Endothelial cell of umbilical vein (primary cell): ENCODE data around the gene LCT. TPM values are rescaled to one million over a fixed set of nuclear protein-coding genes. Genes with fewer than 3 reads are reported as not detected.
A peak's percentile ranks its signal among the peaks of the same experiment; 100 is the strongest.

Experiments used
- BruUV-seq: library from RNA; stranded (reverse); fragments of 400-500 nt; replicated peaks from 2 replicates; lab custom pipeline; 2021; lab: Mats Ljungman, UMichigan
- CTCF ChIA-PET: fragments of 300-600, 350-600 bp; sonication (Branson Sonifier 250); formaldehyde crosslinking; loops from one replicate; lab custom pipeline; 2021; ENCODE audit warnings: antibody characterized with exemption, inconsistent platforms; lab: Charles Lee
- POLR2A ChIA-PET: fragments of 300-600, 350-600 bp; sonication (Branson Sonifier 250); formaldehyde crosslinking; loops from one replicate; lab custom pipeline; 2021; ENCODE audit warnings: antibody characterized with exemption, inconsistent platforms; lab: Charles Lee
- DNase-seq: peaks from one replicate; pipeline ENCODE4 v3.0.0-alpha.2; 2011; ENCODE audit warnings: low read depth, low spot score
- FAIRE-seq: peaks from 2 replicates; lab custom pipeline; 2011; peaks lifted over from hg19 to GRCh38; lab: Jason Lieb, UNC
- H2AFZ ChIP-seq: 2 replicates; pipeline ENCODE4 v1.6.0; 2012; ENCODE audit warnings: low read depth, low read length, control low read depth, inconsistent platforms
- H3K27ac ChIP-seq: 2 replicates; pipeline ENCODE4 v1.5.1; 2011; ENCODE audit warnings: low read depth, mild to moderate bottlenecking, control low read depth, low read length, moderate library complexity; ENCODE audit not compliant: insufficient read depth
- H3K27me3 ChIP-seq, 2 experiments: 2 replicates each; pipeline versions ENCODE4 v1.6.0 to v1.6.1; 2011; ENCODE audit warnings: low read length in 2 of 2, mixed read lengths in 1 of 2; ENCODE audit not compliant: control insufficient read depth in 2 of 2, insufficient read depth in 2 of 2
- H3K36me3 ChIP-seq, 2 experiments: 2 replicates in 1 of 2; 3 replicates in 1 of 2; pipeline ENCODE4 v1.5.1; 2011; ENCODE audit warnings: low read length in 2 of 2, mild to moderate bottlenecking in 1 of 2, moderate library complexity in 1 of 2; ENCODE audit not compliant: control insufficient read depth in 2 of 2, insufficient read depth in 2 of 2; ENCODE audit errors: extremely low read depth in 1 of 2
- H3K4me1 ChIP-seq: 3 replicates; pipeline ENCODE4 v1.5.1; 2011; ENCODE audit warnings: mild to moderate bottlenecking, low read length; ENCODE audit not compliant: control insufficient read depth, insufficient read depth; ENCODE audit errors: extremely low read depth
- H3K4me2 ChIP-seq: 2 replicates; pipeline ENCODE4 v1.6.1; 2011; ENCODE audit warnings: low read length, control low read depth, mixed read lengths; ENCODE audit not compliant: insufficient read depth
- H3K4me3 ChIP-seq, 3 experiments: fragments of 200-600 bp in 1 of 3; sonication (generic), shearing (Covaris generic) in 1 of 3; replicated peaks in 1 of 3; 2 replicates each; pipeline ENCODE4 v1.5.1; 2011 to 2016; ENCODE audit warnings: control low read depth in 3 of 3, low read length in 3 of 3, mild to moderate bottlenecking in 2 of 3, inconsistent platforms in 1 of 3, low read depth in 1 of 3, moderate library complexity in 1 of 3; ENCODE audit not compliant: insufficient read depth in 1 of 3
- H3K79me2 ChIP-seq: 2 replicates; pipeline ENCODE4 v1.6.0; 2012; ENCODE audit warnings: low read length, inconsistent platforms; ENCODE audit not compliant: control insufficient read depth, insufficient read depth
- H3K9ac ChIP-seq: replicated peaks from 2 replicates; pipeline ENCODE3; 2011; ENCODE audit warnings: low read length, control low read depth; ENCODE audit not compliant: insufficient read depth; ENCODE audit errors: extremely low read depth
- H3K9me1 ChIP-seq: replicated peaks from 3 replicates; pipeline ENCODE4 v1.6.0; 2011; ENCODE audit warnings: mild to moderate bottlenecking, low read length; ENCODE audit not compliant: control insufficient read depth, insufficient read depth; ENCODE audit errors: extremely low read depth
- H3K9me3 ChIP-seq: replicated peaks from 2 replicates; pipeline ENCODE4 v1.5.1; 2012; ENCODE audit warnings: low read length, inconsistent platforms; ENCODE audit not compliant: control insufficient read depth, insufficient read depth
- H4K20me1 ChIP-seq: replicated peaks from 2 replicates; pipeline ENCODE3; 2011; ENCODE audit warnings: mild to moderate bottlenecking, low read length; ENCODE audit not compliant: control insufficient read depth, insufficient read depth; ENCODE audit errors: extremely low read depth
- CTCF ChIP-seq, 2 donors: IDR thresholded peaks; 1 replicate in 1 of 2; 2 replicates in 1 of 2; pipeline ENCODE4 v1.5.1; 2011; ENCODE audit warnings: low read length in 2 of 2, mild to moderate bottlenecking in 2 of 2, moderate library complexity in 2 of 2, control low read depth in 1 of 2, inconsistent platforms in 1 of 2, low read depth in 1 of 2; ENCODE audit not compliant: insufficient read depth in 1 of 2; ENCODE audit errors: extremely low read depth in 1 of 2
- EZH2 ChIP-seq: IDR thresholded peaks from 2 replicates; pipeline ENCODE4 v1.6.1; 2012; ENCODE audit warnings: borderline replicate concordance, low read depth, mild to moderate bottlenecking, moderate library complexity, low read length, inconsistent platforms; ENCODE audit not compliant: severe bottlenecking
- FOS ChIP-seq: IDR thresholded peaks from 2 replicates; pipeline ENCODE4 v1.6.1; 2011; ENCODE audit warnings: mild to moderate bottlenecking, low read length, moderate library complexity, borderline replicate concordance; ENCODE audit not compliant: insufficient read depth
- JUN ChIP-seq: IDR thresholded peaks from 2 replicates; pipeline ENCODE4 v1.6.1; 2011; ENCODE audit warnings: borderline replicate concordance, low read depth; ENCODE audit not compliant: insufficient read length, insufficient read depth
- MAX ChIP-seq: IDR thresholded peaks from 2 replicates; pipeline ENCODE4 v1.6.1; 2011; ENCODE audit not compliant: insufficient read depth, insufficient read length
- MYC ChIP-seq: IDR thresholded peaks from one replicate; pipeline ENCODE4 v1.6.1; 2011; ENCODE audit warnings: mild to moderate bottlenecking, low read depth, low read length
- POLR2A ChIP-seq: IDR thresholded peaks from 2 replicates; pipeline ENCODE4 v1.6.1; 2012; ENCODE audit warnings: low read depth, mild to moderate bottlenecking, control low read depth, low read length
- POLR2AphosphoS5 ChIP-seq: IDR thresholded peaks from 2 replicates; pipeline ENCODE4 v1.6.1; 2012; ENCODE audit warnings: low read depth, mild to moderate bottlenecking, control low read depth, low read length, moderate library complexity; ENCODE audit not compliant: insufficient read depth
- dilution Hi-C: fragments of 300-500 bp; cut with MboI; formaldehyde crosslinking; loops from one replicate; pipeline ENCODE4 v1.15.0; 2019; ENCODE audit warnings: low sequenced_read_pairs; ENCODE audit not compliant: extremely low pct_ligation_motif_present
- intact Hi-C: fragments of 100-400 bp; cut with micrococcal nuclease; formaldehyde crosslinking; loops from one replicate; pipeline ENCODE4 v1.10.0; 2022
- polyA plus RNA-seq, 4 experiments: library from polyadenylated mRNA; depleted of rRNA in 3 of 4; stranded (reverse) in 3 of 4; unstranded in 1 of 4; fragments of >200 nt; gene quantifications; 2 replicates each; pipeline versions ENCODE4 v1.2.1 to v1.2.3, GENCODE V29; 2011 to 2012; ENCODE audit warnings: missing spikeins in 1 of 4
- total RNA-seq: library from RNA; stranded (reverse); gene quantifications from 2 replicates; pipeline ENCODE4 v1.2.3, GENCODE V29; 2021

LCT gene
- total and polyA plus RNA-seq, 2 donors (not counting 3 experiments of a cell fraction or from before 2014, with no cell fraction given): 0.07 TPM; not detected in 1

- Histone ChIP-seq H3K9me3 (no peaks in the 10 kb centered on the region), H3K36me3 (no peaks in the 10 kb centered on the region), H3K4me3 (no peak overlapping the region), H2AFZ (no peak overlapping the region), H3K4me2 (no peak overlapping the region), H3K27ac (no peak overlapping the region), H3K27me3 (no peaks in the 10 kb centered on the region), H4K20me1 (no peaks in the 10 kb centered on the region), H3K9ac (no peak overlapping the region), H3K4me1 (no peaks in the 10 kb centered on the region), H3K79me2 (no peaks in the 10 kb centered on the region), H3K9me1 (no peaks in the 10 kb centered on the region)
- FAIRE-seq (no peak), DNase-seq (no peak)
- intact Hi-C loops (loop anchor here (5.0 kb wide), 1 partner anchor 327 kb away; no protein-coding TSS in a partner anchor), dilution Hi-C loops (no loop called here)
- POLR2A ChIA-PET: no interaction called here
- CTCF ChIA-PET: interaction anchor here (5.1 kb wide), 1 partner anchor 796 kb away, joined by 88 read pairs; no protein-coding TSS in a partner anchor
- BruUV-seq: no TSS peak
- TF ChIP-seq POLR2AphosphoS5 (no peak), EZH2 (no peak), JUN (no peak), POLR2A (no peak), FOS (no peak), MAX (no peak), MYC (no peak)
Observed at GRCh38 chr2:135799738-135800137, 37.2 kb downstream of the LCT start.

GRCh38 chr2:135798762-135799161 is 38.2 kb downstream of the LCT start:
- Histone ChIP-seq H4K20me1 (no peaks in the 10 kb centered on the region), H3K79me2 (no peaks in the 10 kb centered on the region), H3K9me3 (no peaks in the 10 kb centered on the region), H3K36me3 (no peaks in the 10 kb centered on the region), H3K4me2 (no peak overlapping the region), H3K27me3 (no peaks in the 10 kb centered on the region), H2AFZ (no peak overlapping the region), H3K9ac (no peak overlapping the region), H3K9me1 (no peaks in the 10 kb centered on the region), H3K4me1 (no peaks in the 10 kb centered on the region), H3K4me3 (no peak overlapping the region), H3K27ac (no peak overlapping the region)
- TF ChIP-seq CTCF (IDR thresholded peaks at IDR 0.05; ENCODE audit: extremely low read depth in 1 of 2, insufficient read depth in 1 of 2, low read depth in 1 of 2, low read length in 2 of 2): peak in 1 of 2 donors; percentile 17
- TF ChIP-seq MAX: no peak
- ChIA-PET CTCF (interaction anchor here (1.1 to 5.1 kb wide), 14 partner anchors 8 to 810 kb away, joined by 3 to 88 read pairs (median 8); partner anchors contain the start of gene MCM6), POLR2A (no interaction called here)
- DNase-seq: peak; percentile 15
- dilution Hi-C loops: no loop called here
- intact Hi-C loops: loop anchor here (5.0 kb wide), 1 partner anchor 326 kb away; no protein-coding TSS in a partner anchor
- no TSS peak for BruUV-seq
- peak; percentile 8 for FAIRE-seq
